A549 (cell line): ENCODE measurements around the gene SYTL2.

Source experiments
- CBX2 ChIP-seq: fragments of 200-600 bp; sonication (generic); IDR thresholded peaks from 2 replicates; pipeline ENCODE4 v1.6.1; 2016; ENCODE audit warnings: low read depth, mild to moderate bottlenecking, borderline replicate concordance
- CTCF ChIP-seq: fragments of >200 bp; sonication (Bioruptor Twin); formaldehyde crosslinking; IDR thresholded peaks from 3 replicates; pipeline ENCODE4 v1.5.1; 2016
- FOSL2 ChIP-seq, 2 experiments: fragments of 450-650 bp in 1 of 2; fragments of >200 bp in 1 of 2; sonication (Bioruptor Twin) in 1 of 2; formaldehyde crosslinking; IDR thresholded peaks; 2 replicates each; pipeline versions ENCODE4 v1.5.0 to v1.6.1; 2016 to 2020; ENCODE audit warnings: mild to moderate bottlenecking in 1 of 2, moderate library complexity in 1 of 2
- HMGXB4 ChIP-seq: fragments of 250-450 bp; sonication (Bioruptor Pico); IDR thresholded peaks from 2 replicates; pipeline ENCODE4 v1.5.0; 2021; ENCODE audit warnings: mild to moderate bottlenecking, moderate library complexity, borderline replicate concordance
- MAZ ChIP-seq: fragments of 150-350 bp; IDR thresholded peaks from 2 replicates; pipeline ENCODE4 v1.6.1; 2014; ENCODE audit warnings: antibody characterized with exemption, low read depth, low read length, borderline replicate concordance

GRCh38 chr11:85800595-85801342, 10.2 kb downstream of the SYTL2 start:
- TF ChIP-seq CBX2 (no peak), HMGXB4 (CRISPR knock-in tag) (no peak), CTCF (no peak), FOSL2 (IDR thresholded peaks at IDR 0.05) (no peak), FOSL2 (CRISPR knock-in tag; IDR thresholded peaks at IDR 0.05) (no peak), MAZ (no peak)
